Trophoblast cell (in vitro differentiated cells and primary cell): ENCODE measurements around the gene URI1.

Source experiments
- DNase-seq, 2 donors: peaks; one replicate each; pipeline ENCODE4 v3.0.0-alpha.2; 2016
- H2AFZ ChIP-seq: 2 replicates; pipeline ENCODE4 v1.6.1; 2013; ENCODE audit warnings: low read length, moderate library complexity, mild to moderate bottlenecking; ENCODE audit not compliant: insufficient read depth, poor library complexity
- H2AK5ac ChIP-seq: 2 replicates; pipeline ENCODE4 v1.6.1; 2013; ENCODE audit warnings: mild to moderate bottlenecking, low read length
- H2BK120ac ChIP-seq: 2 replicates; pipeline ENCODE4 v1.6.1; 2013; ENCODE audit warnings: low read length, mild to moderate bottlenecking, moderate library complexity; ENCODE audit not compliant: insufficient read depth, poor library complexity
- H2BK12ac ChIP-seq: 2 replicates; pipeline ENCODE4 v1.6.1; 2013; ENCODE audit warnings: mild to moderate bottlenecking, low read length, moderate library complexity
- H2BK5ac ChIP-seq: 2 replicates; pipeline ENCODE4 v1.6.1; 2013; ENCODE audit warnings: low read length, low read depth, moderate library complexity, mild to moderate bottlenecking; ENCODE audit not compliant: poor library complexity
- H3K14ac ChIP-seq: 2 replicates; pipeline ENCODE4 v1.6.1; 2013; ENCODE audit warnings: mild to moderate bottlenecking, low read length
- H3K18ac ChIP-seq: 2 replicates; pipeline ENCODE4 v1.6.1; 2013; ENCODE audit warnings: mild to moderate bottlenecking, low read length
- H3K23ac ChIP-seq: 2 replicates; pipeline ENCODE4 v1.6.1; 2013; ENCODE audit warnings: low read length
- H3K27ac ChIP-seq: 2 replicates; pipeline ENCODE4 v1.5.1; 2013; ENCODE audit warnings: low read depth, mild to moderate bottlenecking, inconsistent platforms, low read length, moderate library complexity
- H3K27me3 ChIP-seq: 2 replicates; pipeline ENCODE4 v1.6.1; 2013; ENCODE audit warnings: inconsistent platforms, mild to moderate bottlenecking, low read length, moderate library complexity; ENCODE audit not compliant: insufficient read depth
- H3K36me3 ChIP-seq, 2 experiments: 1 replicate in 1 of 2; 2 replicates in 1 of 2; pipeline ENCODE4 v1.6.1; 2013; ENCODE audit warnings: low read length in 2 of 2, mild to moderate bottlenecking in 2 of 2, moderate library complexity in 1 of 2; ENCODE audit not compliant: insufficient read depth in 2 of 2, control insufficient read depth in 1 of 2
- H3K4ac ChIP-seq: 2 replicates; pipeline ENCODE4 v1.6.1; 2013; ENCODE audit warnings: low read depth, mild to moderate bottlenecking, low read length, moderate library complexity
- H3K4me1 ChIP-seq, 2 experiments: 1 replicate in 1 of 2; 2 replicates in 1 of 2; pipeline ENCODE4 v1.6.1; 2013; ENCODE audit warnings: low read length in 2 of 2, mild to moderate bottlenecking in 2 of 2, moderate library complexity in 1 of 2; ENCODE audit not compliant: insufficient read depth in 2 of 2, control insufficient read depth in 1 of 2
- H3K4me2 ChIP-seq: 2 replicates; pipeline ENCODE4 v1.6.1; 2013; ENCODE audit warnings: inconsistent platforms, mild to moderate bottlenecking, low read length, moderate library complexity
- H3K4me3 ChIP-seq: 2 replicates; pipeline ENCODE4 v1.5.1; 2013; ENCODE audit warnings: mild to moderate bottlenecking, low read depth, low read length, inconsistent platforms
- H3K79me1 ChIP-seq: one replicate; pipeline ENCODE4 v1.6.1; 2013; ENCODE audit warnings: low read length
- H3K79me2 ChIP-seq: 2 replicates; pipeline ENCODE4 v1.6.1; 2013; ENCODE audit warnings: low read length, mild to moderate bottlenecking; ENCODE audit not compliant: control insufficient read depth, insufficient read depth, poor library complexity
- H3K9ac ChIP-seq: 2 replicates; pipeline ENCODE4 v1.6.1; 2013; ENCODE audit warnings: mild to moderate bottlenecking, low read length
- H3K9me3 ChIP-seq: 2 replicates; pipeline ENCODE4 v1.6.1; 2013; ENCODE audit warnings: low read depth, mild to moderate bottlenecking, control low read depth, inconsistent platforms, low read length; ENCODE audit not compliant: insufficient read depth
- H4K12ac ChIP-seq: 2 replicates; pipeline ENCODE4 v1.6.1; 2013; ENCODE audit warnings: low read depth, mild to moderate bottlenecking, low read length, moderate library complexity
- H4K8ac ChIP-seq: 2 replicates; pipeline ENCODE4 v1.6.1; 2013; ENCODE audit warnings: low read depth, mild to moderate bottlenecking, low read length, moderate library complexity
- H4K91ac ChIP-seq: one replicate; pipeline ENCODE4 v1.6.1; 2013; ENCODE audit warnings: low read depth, mild to moderate bottlenecking, low read length, moderate library complexity
- WGBS: extraction: QIAGEN DNeasy Blood & Tissue Kit; methylation state at CpG from one replicate; pipeline ENCODE4 v1.1.7; 2013; ENCODE audit warnings: missing lambda C conversion rate; ENCODE audit not compliant: insufficient read length, insufficient coverage; ENCODE audit errors: extremely low coverage; 5-methylcytosine and 5-hydroxymethylcytosine counted together

Gene URI1

DNA sequence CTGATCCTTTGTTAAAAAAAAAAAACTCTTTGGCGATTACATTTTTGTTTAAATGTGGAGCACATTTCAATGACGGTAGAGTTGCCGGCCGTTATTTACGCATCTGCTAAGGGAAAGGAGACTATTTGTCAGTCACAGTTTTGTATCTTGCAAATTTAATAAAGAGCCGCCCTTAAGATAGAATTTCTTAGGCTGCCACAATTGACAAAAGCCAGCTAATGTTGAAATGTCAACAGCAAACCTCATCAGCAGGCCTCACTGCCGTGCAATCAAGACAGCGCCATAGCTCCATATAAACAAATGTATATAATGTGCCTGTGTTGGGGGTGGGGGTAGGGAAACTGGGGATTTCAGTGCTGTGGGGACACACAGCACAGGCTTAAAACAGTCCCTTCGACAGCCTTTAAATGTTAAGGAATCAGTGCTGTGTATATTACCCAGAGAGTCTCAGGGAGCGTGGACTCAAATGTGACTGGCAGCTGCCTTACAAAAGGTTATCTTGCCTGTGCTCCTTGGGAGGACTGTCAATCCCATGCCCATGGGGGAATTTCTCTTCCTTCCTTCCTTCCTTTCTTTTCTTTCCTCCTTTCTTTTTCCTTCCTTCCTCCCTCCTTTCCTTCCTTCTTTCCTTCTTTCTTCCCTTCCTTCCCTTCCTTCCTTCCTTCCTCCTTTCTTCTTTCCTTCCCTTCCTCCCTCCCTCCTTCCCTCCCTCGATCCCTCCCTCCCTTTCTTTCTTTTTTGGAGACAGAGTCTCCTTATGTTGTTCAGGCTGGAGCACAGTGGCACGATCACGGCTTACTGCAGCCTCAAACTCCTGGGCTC lies 108.0 kb downstream of the URI1 start:
- no peak overlapping the region for H2BK5ac ChIP-seq
- H2AK5ac ChIP-seq = no peak overlapping the region
- H2AFZ ChIP-seq = no peak overlapping the region
- H3K4ac ChIP-seq = no peak overlapping the region
- no peaks in the 10 kb centered on the region for H3K27me3 ChIP-seq
- H3K27ac ChIP-seq = no peak overlapping the region
- peaks cover 3% of the 10 kb centered on the region for H3K9me3 ChIP-seq
- no peaks in the 10 kb centered on the region for H3K4me1 ChIP-seq
- H3K4me3 ChIP-seq = no peak overlapping the region
- no peak overlapping the region for H3K14ac ChIP-seq
- no peak overlapping the region for H2BK12ac ChIP-seq
- H4K12ac ChIP-seq = no peak overlapping the region
- no peak overlapping the region for H3K9ac ChIP-seq
- peaks cover 0 to 3% of the 10 kb centered on the region in 2 experiments for H3K36me3 ChIP-seq
- no peaks in the 10 kb centered on the region for H3K79me1 ChIP-seq
- H3K23ac ChIP-seq = no peak overlapping the region
- H3K4me2 ChIP-seq = no peak overlapping the region
- no peak overlapping the region for H2BK120ac ChIP-seq
- DNase-seq = no peak
- no peak overlapping the region for H4K91ac ChIP-seq
- no peak overlapping the region for H4K8ac ChIP-seq
- no CpG with 5 or more reads among the region's 13 CpGs for WGBS
- no peak overlapping the region for H3K18ac ChIP-seq
- H3K79me2 ChIP-seq = no peaks in the 10 kb centered on the region

DNA sequence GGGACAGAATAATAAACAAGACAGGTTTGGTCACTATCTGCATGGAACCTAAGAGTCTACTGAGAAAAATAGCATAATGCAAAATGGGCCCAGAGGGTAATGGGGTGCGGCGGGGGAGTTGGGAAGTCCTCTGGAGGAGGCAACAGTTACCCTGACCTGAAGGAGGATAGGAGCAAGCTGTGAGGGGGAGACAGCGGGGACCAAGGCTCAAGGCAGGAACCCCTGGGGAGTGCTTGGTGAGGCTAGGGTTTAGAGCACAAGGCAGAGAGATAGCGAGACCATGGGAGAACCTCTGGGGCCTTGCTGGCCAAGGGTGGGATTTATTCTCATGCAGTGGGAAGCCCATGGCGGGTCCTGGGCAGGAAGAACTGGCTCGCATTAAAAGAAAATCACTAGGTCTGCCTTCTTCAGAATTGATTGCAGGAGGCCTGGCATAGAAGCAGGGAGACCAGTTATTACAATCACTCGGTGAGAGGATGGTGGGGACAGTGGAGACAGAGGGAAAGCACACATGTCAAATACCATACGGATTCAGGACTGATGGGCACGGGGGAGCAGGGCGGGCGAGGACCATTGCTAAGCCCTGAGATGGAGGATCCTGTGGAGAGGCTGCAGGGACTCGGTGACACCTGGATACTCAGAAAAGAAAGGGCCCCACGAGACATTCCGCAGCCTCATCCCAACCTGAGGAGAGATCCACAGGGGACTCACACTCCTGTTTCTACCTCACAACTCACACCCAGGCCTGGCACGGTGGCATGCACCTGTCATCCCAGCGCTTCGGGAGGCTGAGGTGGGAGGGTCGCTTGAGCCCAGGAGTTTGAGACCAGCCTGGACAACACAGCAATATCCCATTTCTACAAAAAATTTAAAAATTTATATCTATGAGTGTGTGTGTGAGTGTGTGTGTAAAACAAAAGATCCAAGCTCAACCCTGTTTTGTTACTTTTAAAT lies 110.4 kb downstream of the URI1 start:
- no peak overlapping the region for H3K4me3 ChIP-seq
- H3K14ac ChIP-seq = no peak overlapping the region
- H3K4me2 ChIP-seq = no peak overlapping the region
- no peaks in the 10 kb centered on the region for H3K79me2 ChIP-seq
- H3K36me3 ChIP-seq = peaks cover 0 to 3% of the 10 kb centered on the region in 2 experiments
- no peaks in the 10 kb centered on the region for H3K27me3 ChIP-seq
- no peak overlapping the region for H3K4ac ChIP-seq
- H3K27ac ChIP-seq = no peak overlapping the region
- no peaks in the 10 kb centered on the region for H3K79me1 ChIP-seq
- no peak overlapping the region for H2BK12ac ChIP-seq
- peaks cover 3% of the 10 kb centered on the region for H3K9me3 ChIP-seq
- H3K18ac ChIP-seq = no peak overlapping the region
- H4K8ac ChIP-seq = no peak overlapping the region
- DNase-seq = no peak
- no peak overlapping the region for H2BK120ac ChIP-seq
- no CpG with 5 or more reads among the region's 18 CpGs for WGBS
- no peak overlapping the region for H3K9ac ChIP-seq
- H2BK5ac ChIP-seq = no peak overlapping the region
- no peak overlapping the region for H2AK5ac ChIP-seq
- H2AFZ ChIP-seq = no peak overlapping the region
- H3K4me1 ChIP-seq = no peaks in the 10 kb centered on the region
- no peak overlapping the region for H3K23ac ChIP-seq
- no peak overlapping the region for H4K91ac ChIP-seq
- no peak overlapping the region for H4K12ac ChIP-seq

DNA sequence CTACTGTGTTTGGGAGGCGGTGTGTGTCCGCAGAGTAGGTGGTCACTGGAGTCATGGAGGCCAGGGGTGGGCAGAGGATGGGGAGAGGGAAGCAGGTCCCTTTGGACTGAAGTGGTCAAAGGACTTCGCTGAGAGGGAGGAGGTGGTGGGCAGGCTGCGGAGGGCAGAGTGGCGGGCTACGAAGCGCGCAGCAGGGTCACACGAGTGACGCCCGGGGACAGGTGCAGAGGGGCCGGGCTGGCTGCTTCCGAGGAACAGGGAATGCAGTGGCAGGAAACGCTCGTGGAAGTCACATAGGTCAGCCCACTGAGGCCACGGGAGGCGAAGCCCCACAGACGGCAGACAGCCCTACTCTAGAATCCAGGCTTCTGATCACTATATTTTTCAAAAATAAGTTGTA lies 111.5 kb downstream of the URI1 start:
- Histone ChIP-seq H2BK5ac (no peak overlapping the region), H3K9ac (no peak overlapping the region), H3K9me3 (no peaks in the 10 kb centered on the region), H2BK12ac (no peak overlapping the region), H3K4ac (no peak overlapping the region), H4K91ac (no peak overlapping the region), H2AK5ac (no peak overlapping the region), H4K8ac (no peak overlapping the region), H3K14ac (no peak overlapping the region), H3K79me2 (no peaks in the 10 kb centered on the region), H3K36me3 (no peaks in the 10 kb centered on the region), H3K4me3 (no peak overlapping the region), H3K23ac (no peak overlapping the region), H2BK120ac (no peak overlapping the region), H3K27me3 (no peaks in the 10 kb centered on the region), H3K79me1 (no peaks in the 10 kb centered on the region), H2AFZ (no peak overlapping the region), H3K27ac (no peak overlapping the region), H3K4me1 (no peaks in the 10 kb centered on the region), H3K18ac (no peak overlapping the region), H4K12ac (no peak overlapping the region), H3K4me2 (no peak overlapping the region)
- no peak for DNase-seq
- WGBS = no CpG with 5 or more reads among the region's 18 CpGs

DNA sequence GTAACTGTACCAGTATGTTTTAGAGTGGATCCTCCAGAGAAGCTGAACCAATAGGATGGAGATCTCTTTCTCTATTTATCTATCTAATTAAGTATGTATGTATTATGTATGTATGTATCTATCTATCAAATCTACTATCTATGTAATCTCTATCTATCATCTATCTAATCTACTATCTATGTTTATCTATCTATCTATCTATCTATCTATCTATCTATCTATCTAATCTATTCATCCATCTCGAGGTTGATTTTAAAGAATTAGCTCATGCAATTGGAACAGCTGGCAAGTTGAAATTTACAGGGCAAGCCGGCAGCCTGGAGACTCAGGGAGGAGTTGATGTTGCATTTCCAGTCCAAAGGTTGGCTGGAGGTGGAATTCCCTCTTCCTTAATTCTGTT lies 112.2 kb downstream of the URI1 start:
- Histone ChIP-seq H3K4ac (no peak overlapping the region), H2AK5ac (no peak overlapping the region), H4K91ac (no peak overlapping the region), H2AFZ (no peak overlapping the region), H3K18ac (no peak overlapping the region), H2BK120ac (no peak overlapping the region), H4K12ac (no peak overlapping the region), H3K79me1 (no peaks in the 10 kb centered on the region), H3K14ac (no peak overlapping the region), H3K27ac (no peak overlapping the region), H2BK5ac (no peak overlapping the region), H3K9ac (no peak overlapping the region), H3K4me1 (no peaks in the 10 kb centered on the region), H3K79me2 (no peaks in the 10 kb centered on the region), H3K4me3 (no peak overlapping the region), H3K27me3 (no peaks in the 10 kb centered on the region), H2BK12ac (no peak overlapping the region), H3K4me2 (no peak overlapping the region), H3K9me3 (no peaks in the 10 kb centered on the region), H4K8ac (no peak overlapping the region), H3K23ac (no peak overlapping the region), H3K36me3 (no peaks in the 10 kb centered on the region)
- no CpG with 5 or more reads among the region's 2 CpGs for WGBS
- DNase-seq = no peak
